A549 (cell line): Measurements from ENCODE around the gene CNPY4.

ENCODE experiments used
- CTCF ChIP-seq: fragments of >200 bp; sonication (Bioruptor Twin); formaldehyde crosslinking; IDR thresholded peaks from 3 replicates; pipeline ENCODE4 v1.5.1; 2016
- EP300 ChIP-seq, 2 experiments: fragments of >200 bp; sonication (Bioruptor Twin); formaldehyde crosslinking; IDR thresholded peaks; 2 replicates in 1 of 2; 3 replicates in 1 of 2; pipeline ENCODE4 v1.6.1; 2016 to 2017
- GATA3 ChIP-seq: IDR thresholded peaks from 2 replicates; pipeline ENCODE4 v1.6.1; 2012; ENCODE audit warnings: borderline replicate concordance
- JUNB ChIP-seq: fragments of >200 bp; sonication (Bioruptor Twin); formaldehyde crosslinking; IDR thresholded peaks from 2 replicates; pipeline ENCODE4 v1.6.1; 2016
- POLR2A ChIP-seq: IDR thresholded peaks from 2 replicates; pipeline ENCODE4 v1.6.1; 2012; ENCODE audit warnings: mild to moderate bottlenecking, low read length
- ZNF302 ChIP-seq: fragments of 250-450 bp; sonication (Bioruptor Pico); IDR thresholded peaks from 2 replicates; pipeline ENCODE4 v1.9.0; 2021; ENCODE audit warnings: inconsistent platforms, mild to moderate bottlenecking, moderate library complexity
- TF ChIP-seq, protein P1 (sequence below): IDR thresholded peaks from 2 replicates; pipeline ENCODE4 v1.6.1; 2012; ENCODE audit warnings: low read depth, borderline replicate concordance
- TF ChIP-seq, protein P2 (sequence below): IDR thresholded peaks from 2 replicates; pipeline ENCODE4 v1.6.1; 2012

GRCh38 chr7:100122568-100122967, 3.1 kb downstream of the CNPY4 start:
- TF ChIP-seq, protein P1, sequence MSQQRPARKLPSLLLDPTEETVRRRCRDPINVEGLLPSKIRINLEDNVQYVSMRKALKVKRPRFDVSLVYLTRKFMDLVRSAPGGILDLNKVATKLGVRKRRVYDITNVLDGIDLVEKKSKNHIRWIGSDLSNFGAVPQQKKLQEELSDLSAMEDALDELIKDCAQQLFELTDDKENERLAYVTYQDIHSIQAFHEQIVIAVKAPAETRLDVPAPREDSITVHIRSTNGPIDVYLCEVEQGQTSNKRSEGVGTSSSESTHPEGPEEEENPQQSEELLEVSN = no peak
- TF ChIP-seq EP300 (IDR thresholded peaks at IDR 0.05) (no peak), GATA3 (no peak), ZNF302 (CRISPR knock-in tag) (no peak), CTCF (no peak), JUNB (no peak), POLR2A (no peak)
- TF ChIP-seq, protein P2, sequence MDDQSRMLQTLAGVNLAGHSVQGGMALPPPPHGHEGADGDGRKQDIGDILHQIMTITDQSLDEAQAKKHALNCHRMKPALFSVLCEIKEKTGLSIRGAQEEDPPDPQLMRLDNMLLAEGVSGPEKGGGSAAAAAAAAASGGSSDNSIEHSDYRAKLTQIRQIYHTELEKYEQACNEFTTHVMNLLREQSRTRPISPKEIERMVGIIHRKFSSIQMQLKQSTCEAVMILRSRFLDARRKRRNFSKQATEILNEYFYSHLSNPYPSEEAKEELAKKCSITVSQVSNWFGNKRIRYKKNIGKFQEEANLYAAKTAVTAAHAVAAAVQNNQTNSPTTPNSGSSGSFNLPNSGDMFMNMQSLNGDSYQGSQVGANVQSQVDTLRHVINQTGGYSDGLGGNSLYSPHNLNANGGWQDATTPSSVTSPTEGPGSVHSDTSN = no peak
